Measurements from ENCODE around the gene PIK3C2G. TPM values are rescaled to one million over a fixed set of nuclear protein-coding genes. Genes with fewer than 3 reads are reported as not detected.

PIK3C2G gene
- polyA plus RNA-seq, 3 donors = not detected

DNA sequence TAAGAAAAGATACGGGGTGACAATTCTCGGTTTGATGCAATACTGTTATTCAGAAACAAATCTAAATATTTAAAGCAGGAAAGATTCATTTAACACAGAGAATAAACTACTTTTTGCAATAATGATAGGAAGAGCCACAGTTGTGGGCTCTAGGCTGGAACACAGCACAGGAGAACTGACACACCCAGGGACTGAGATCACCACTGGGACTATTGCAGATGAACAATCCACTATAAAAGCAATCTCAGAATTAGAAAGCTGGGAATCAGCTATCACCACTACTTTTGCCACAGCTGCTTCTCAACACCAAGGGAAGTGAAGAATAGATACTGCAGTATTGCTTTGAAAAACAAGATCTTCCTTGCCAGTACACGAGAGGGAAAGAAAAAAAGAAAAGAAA, 4.1 kb upstream of the PIK3C2G start:
- intact Hi-C loops (cut with micrococcal nuclease) = loop anchor here in 1 of 2 donors (10.0 kb wide), 1 partner anchor 1038 kb away; no protein-coding TSS in a partner anchor
- DNase-seq = no peak
- H3K36me3 ChIP-seq (replicated peaks in 1 of 2; ENCODE audit: control insufficient read depth in 1 of 2, insufficient read depth in 2 of 2, low read length in 2 of 2) = no peaks in the 10 kb centered on the region
- no peak overlapping the region for H3K9ac ChIP-seq (ENCODE audit: insufficient read depth, low read length, poor library complexity, severe bottlenecking)
- H2AFZ ChIP-seq (ENCODE audit: insufficient read depth, low read depth, low read length, poor library complexity, severe bottlenecking) = no peak overlapping the region
- no peaks in the 10 kb centered on the region for H3K27me3 ChIP-seq (ENCODE audit: control insufficient read depth in 2 of 2, insufficient read depth in 2 of 2, low read length in 2 of 2)
- TF ChIP-seq, protein P1, sequence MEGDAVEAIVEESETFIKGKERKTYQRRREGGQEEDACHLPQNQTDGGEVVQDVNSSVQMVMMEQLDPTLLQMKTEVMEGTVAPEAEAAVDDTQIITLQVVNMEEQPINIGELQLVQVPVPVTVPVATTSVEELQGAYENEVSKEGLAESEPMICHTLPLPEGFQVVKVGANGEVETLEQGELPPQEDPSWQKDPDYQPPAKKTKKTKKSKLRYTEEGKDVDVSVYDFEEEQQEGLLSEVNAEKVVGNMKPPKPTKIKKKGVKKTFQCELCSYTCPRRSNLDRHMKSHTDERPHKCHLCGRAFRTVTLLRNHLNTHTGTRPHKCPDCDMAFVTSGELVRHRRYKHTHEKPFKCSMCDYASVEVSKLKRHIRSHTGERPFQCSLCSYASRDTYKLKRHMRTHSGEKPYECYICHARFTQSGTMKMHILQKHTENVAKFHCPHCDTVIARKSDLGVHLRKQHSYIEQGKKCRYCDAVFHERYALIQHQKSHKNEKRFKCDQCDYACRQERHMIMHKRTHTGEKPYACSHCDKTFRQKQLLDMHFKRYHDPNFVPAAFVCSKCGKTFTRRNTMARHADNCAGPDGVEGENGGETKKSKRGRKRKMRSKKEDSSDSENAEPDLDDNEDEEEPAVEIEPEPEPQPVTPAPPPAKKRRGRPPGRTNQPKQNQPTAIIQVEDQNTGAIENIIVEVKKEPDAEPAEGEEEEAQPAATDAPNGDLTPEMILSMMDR (IDR thresholded peaks at IDR 0.05) = no peak
- Mint-ChIP-seq H3K4me3 (no peak overlapping the region), H3K27me3 (ENCODE audit: low read depth in 3 of 3) (no peaks in the 10 kb centered on the region), H3K4me1 (no peaks in the 10 kb centered on the region), H3K9me3 (peaks cover 0 to 2% (median 0%) of the 10 kb centered on the region in 7 donors), H3K27ac (no peak overlapping the region), H3K36me3 (no peaks in the 10 kb centered on the region)
- no peaks in the 10 kb centered on the region for H3K4me1 ChIP-seq (ENCODE audit: control insufficient read depth in 1 of 2, insufficient read depth in 2 of 2, low read length in 2 of 2)
- H3K27ac ChIP-seq (ENCODE audit: low read depth in 1 of 2, low read length in 2 of 2) = no peak overlapping the region
- no peak overlapping the region for H3K4me2 ChIP-seq (replicated peaks; ENCODE audit: extremely low read depth, low read length, poor library complexity, severe bottlenecking)
- H3K4me3 ChIP-seq (replicated peaks in 1 of 3; ENCODE audit: low read depth in 2 of 3, low read length in 3 of 3) = no peak overlapping the region
- H3K79me2 ChIP-seq (ENCODE audit: insufficient read depth, low read length) = no peaks in the 10 kb centered on the region
- 100% methylated on average over 1 of the region's 3 CpGs for WGBS (ENCODE audit: insufficient coverage)
- no peaks in the 10 kb centered on the region for H4K20me1 ChIP-seq (ENCODE audit: insufficient read depth, low read length)
- H3K9me3 ChIP-seq (replicated peaks in 1 of 2; ENCODE audit: control insufficient read depth in 1 of 2, insufficient read depth in 1 of 2, low read length in 2 of 2) = no peaks in the 10 kb centered on the region

DNA sequence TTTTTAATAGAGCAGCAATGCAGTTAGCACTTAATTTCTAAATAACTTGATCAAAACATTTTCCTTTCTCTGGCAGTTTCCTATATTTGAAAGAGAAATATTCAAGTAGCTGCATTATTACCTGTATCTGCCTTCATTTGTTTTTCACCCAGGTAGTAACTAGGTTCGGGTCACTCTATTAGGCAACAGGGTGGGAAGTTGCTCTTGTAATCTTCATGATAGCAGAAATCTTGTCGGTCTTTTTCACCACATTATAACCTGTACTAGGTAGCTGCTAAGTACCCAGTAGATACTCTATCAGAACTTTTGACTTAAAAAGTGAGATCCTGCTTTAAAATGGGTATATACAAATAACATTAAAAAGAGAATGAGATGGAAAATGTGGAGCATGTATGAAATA, 2.4 kb upstream of the PIK3C2G start:
- no peak overlapping the region for H3K4me3 Mint-ChIP-seq
- no peak overlapping the region for H3K9ac ChIP-seq (ENCODE audit: insufficient read depth, low read length, poor library complexity, severe bottlenecking)
- no peak overlapping the region for H3K27ac Mint-ChIP-seq
- intact Hi-C loops (cut with micrococcal nuclease) = loop anchor here in 1 of 2 donors (10.0 kb wide), 1 partner anchor 1036 kb away; no protein-coding TSS in a partner anchor
- H2AFZ ChIP-seq (ENCODE audit: insufficient read depth, low read depth, low read length, poor library complexity, severe bottlenecking) = no peak overlapping the region
- H3K27ac ChIP-seq (ENCODE audit: low read depth in 1 of 2, low read length in 2 of 2) = no peak overlapping the region
- no peaks in the 10 kb centered on the region for H3K9me3 ChIP-seq (replicated peaks in 1 of 2; ENCODE audit: control insufficient read depth in 1 of 2, insufficient read depth in 1 of 2, low read length in 2 of 2)
- H3K9me3 Mint-ChIP-seq = peaks cover 0 to 2% (median 0%) of the 10 kb centered on the region in 7 donors
- no peaks in the 10 kb centered on the region for H3K36me3 Mint-ChIP-seq
- no peaks in the 10 kb centered on the region for H3K27me3 Mint-ChIP-seq (ENCODE audit: low read depth in 3 of 3)
- no CpG with 5 or more reads among the region's 2 CpGs for WGBS (ENCODE audit: insufficient coverage)
- DNase-seq = no peak
- H3K79me2 ChIP-seq (ENCODE audit: insufficient read depth, low read length) = no peaks in the 10 kb centered on the region
- H3K4me2 ChIP-seq (replicated peaks; ENCODE audit: extremely low read depth, low read length, poor library complexity, severe bottlenecking) = no peak overlapping the region
- H3K36me3 ChIP-seq (replicated peaks in 1 of 2; ENCODE audit: control insufficient read depth in 1 of 2, insufficient read depth in 2 of 2, low read length in 2 of 2) = no peaks in the 10 kb centered on the region
- H3K4me1 Mint-ChIP-seq = no peaks in the 10 kb centered on the region
- H4K20me1 ChIP-seq (ENCODE audit: insufficient read depth, low read length) = no peaks in the 10 kb centered on the region
- H3K4me3 ChIP-seq (replicated peaks in 1 of 3; ENCODE audit: low read depth in 2 of 3, low read length in 3 of 3) = no peak overlapping the region
- H3K27me3 ChIP-seq (ENCODE audit: control insufficient read depth in 2 of 2, insufficient read depth in 2 of 2, low read length in 2 of 2) = no peaks in the 10 kb centered on the region
- TF ChIP-seq, protein P1 (IDR thresholded peaks at IDR 0.05) = no peak
- H3K4me1 ChIP-seq (ENCODE audit: control insufficient read depth in 1 of 2, insufficient read depth in 2 of 2, low read length in 2 of 2) = no peaks in the 10 kb centered on the region

All from CD14-positive monocyte (primary cell).